Activated naive CD4-positive, alpha-beta T cell treated with anti-CD3 and anti-CD28 coated beads, Interleukin-2, amount 50 U/mL, for 72 hours (primary cell): ENCODE measurements around the gene ASB8. TPM values are rescaled to one million over a fixed set of nuclear protein-coding genes. Genes with fewer than 3 reads are reported as not detected.
"Not testable (repeated sequence)": the region's sequence is repeated elsewhere in the genome, so short reads cannot be mapped to it uniquely, and the experiment has no call there.

ENCODE experiments used
- ATAC-seq, 2 donors: fragments of 150-1000 bp; cut with Tn5 transposase; 2 replicates each; pipeline ENCODE4 v1.10.0; 2021; ENCODE audit warnings: mild to moderate bottlenecking in 2 of 2, moderate library complexity in 2 of 2
- DNase-seq, 2 donors: peaks; one replicate each; pipeline ENCODE4 v3.0.0; 2021 to 2022; ENCODE audit warnings: low spot score in 2 of 2
- H3K27ac Mint-ChIP-seq, 2 donors: one replicate each; pipeline ENCODE4 v1.8.0; 2022; ENCODE audit warnings: mild to moderate bottlenecking in 2 of 2, mixed read lengths in 2 of 2
- H3K36me3 Mint-ChIP-seq, 2 donors: one replicate each; pipeline ENCODE4 v1.8.0; 2022; ENCODE audit warnings: mixed read lengths in 2 of 2
- H3K9me3 Mint-ChIP-seq, 2 donors: one replicate each; pipeline ENCODE4 v1.8.0; 2022; ENCODE audit warnings: mixed read lengths in 2 of 2
- total RNA-seq, 2 donors: library from RNA; stranded (reverse); gene quantifications; one replicate each; pipeline ENCODE4 v1.2.3, GENCODE V29; 2022

The ASB8 gene
- total RNA-seq, 2 donors from 2014 or later: 30.7 to 45.3 TPM

DNA sequence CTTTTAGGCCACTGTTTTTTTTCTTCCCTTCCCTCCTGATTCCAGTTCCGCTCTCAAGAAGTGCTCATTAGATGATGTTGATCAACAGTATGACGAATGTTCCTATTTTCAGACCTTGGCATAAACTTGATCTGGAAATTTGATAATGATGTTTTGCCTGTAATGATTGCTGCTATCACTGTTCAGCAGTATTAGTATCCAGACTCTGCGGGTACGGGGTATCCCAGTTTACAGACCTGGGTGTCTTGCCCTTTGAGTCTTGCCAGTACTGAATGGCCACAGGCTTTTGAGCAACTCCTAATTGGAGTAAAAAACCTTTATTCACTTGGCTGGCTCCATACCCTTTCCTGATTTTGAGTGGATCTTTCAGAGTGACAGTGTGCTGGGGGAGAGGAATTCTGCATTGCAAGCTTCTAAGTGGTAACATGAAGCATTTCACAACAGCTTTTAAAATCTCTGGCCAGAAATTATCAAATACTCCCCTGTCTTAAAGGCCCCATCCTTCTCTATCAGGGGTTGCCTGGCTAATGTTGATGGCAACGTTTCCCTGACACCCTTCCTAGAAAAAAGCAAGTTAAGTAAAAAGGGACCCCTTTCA lies 5.9 kb upstream of the ASB8 start:
- Mint-ChIP-seq H3K27ac (no peak overlapping the region), H3K9me3 (peaks cover 0 to under 1% of the 10 kb centered on the region in 2 donors), H3K36me3 (no peaks in the 10 kb centered on the region)
- ATAC-seq (no peak), DNase-seq (no peak)

DNA sequence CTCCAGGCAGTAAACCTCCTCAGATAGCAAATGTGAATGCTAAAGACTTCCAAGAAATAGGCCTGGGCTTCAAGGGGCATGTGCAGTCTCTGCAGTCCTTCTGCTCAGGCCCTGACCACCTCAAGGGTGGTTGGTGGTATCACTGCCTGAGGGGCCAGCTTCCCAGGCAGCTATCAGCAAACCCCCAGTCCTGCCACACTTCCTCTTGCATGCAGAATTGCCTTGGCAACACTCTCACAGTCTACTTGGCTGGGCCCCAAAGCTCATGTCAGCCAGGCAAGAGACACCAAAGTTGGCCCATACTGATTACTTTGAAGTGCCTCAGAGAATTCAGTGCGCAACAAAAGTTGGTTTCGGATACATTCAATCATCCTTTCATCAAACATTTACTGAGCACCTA lies 3.5 kb upstream of the ASB8 start:
- H3K36me3 Mint-ChIP-seq: peaks cover 0 to 6% of the 10 kb centered on the region in 2 donors
- peaks cover 0 to 4% of the 10 kb centered on the region in 2 donors for H3K9me3 Mint-ChIP-seq
- DNase-seq (no peak), ATAC-seq (no peak)
- no peak overlapping the region for H3K27ac Mint-ChIP-seq

DNA sequence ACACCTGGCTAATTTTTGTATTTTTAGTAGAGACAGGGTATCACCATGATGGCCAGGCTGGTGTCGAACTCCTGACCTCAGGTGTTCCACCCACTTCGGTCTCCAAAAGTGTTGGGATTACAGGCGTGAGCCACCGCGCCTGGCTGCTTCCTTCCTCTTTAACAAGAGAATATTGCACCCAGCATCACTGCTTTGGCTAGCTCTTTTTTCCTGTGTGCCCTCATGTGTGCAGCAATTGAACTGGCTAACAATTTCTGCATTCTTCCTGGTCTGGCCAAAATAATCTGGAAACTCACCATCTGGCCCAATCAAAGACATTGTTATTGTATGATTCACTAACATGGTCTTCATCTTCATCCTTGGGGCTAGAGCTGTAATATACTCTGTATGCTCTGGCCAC lies 2.7 kb upstream of the ASB8 start:
- peaks cover 0 to 6% of the 10 kb centered on the region in 2 donors for H3K36me3 Mint-ChIP-seq
- no peak for ATAC-seq
- no peak for DNase-seq
- H3K27ac Mint-ChIP-seq: peak overlapping the region in 1 of 2 donors; percentile 24
- H3K9me3 Mint-ChIP-seq: peaks cover 0 to 4% of the 10 kb centered on the region in 2 donors

DNA sequence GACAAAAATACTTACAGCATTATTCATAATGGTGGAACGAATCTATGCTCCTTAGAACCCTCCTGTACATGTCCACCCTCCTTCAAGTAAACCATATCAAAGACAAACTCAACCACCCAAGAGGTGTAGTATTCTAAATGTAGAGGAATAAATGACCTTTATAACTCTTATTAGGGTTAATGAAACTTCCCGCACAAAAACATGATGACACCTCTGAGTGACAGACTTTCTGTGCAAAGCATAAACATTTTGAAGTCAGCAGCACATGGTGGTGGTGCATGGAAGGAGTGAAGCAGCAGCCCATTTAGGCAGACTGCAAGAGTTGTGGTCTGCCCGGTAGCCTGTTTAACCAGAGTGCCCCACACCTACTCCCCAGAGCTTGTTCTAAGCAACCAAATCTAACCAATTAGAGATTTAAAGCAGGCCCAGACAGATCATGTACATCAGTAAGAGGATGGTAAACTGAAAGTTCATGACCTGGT lies 615 bp upstream of the ASB8 start:
- ATAC-seq (peak in 1 of 2 donors; percentile 14), DNase-seq (no peak)
- Mint-ChIP-seq H3K9me3 (peaks cover 0 to 4% of the 10 kb centered on the region in 2 donors), H3K27ac (peak overlapping the region; percentile 85 to 88), H3K36me3 (peaks cover 0 to 6% of the 10 kb centered on the region in 2 donors)

DNA sequence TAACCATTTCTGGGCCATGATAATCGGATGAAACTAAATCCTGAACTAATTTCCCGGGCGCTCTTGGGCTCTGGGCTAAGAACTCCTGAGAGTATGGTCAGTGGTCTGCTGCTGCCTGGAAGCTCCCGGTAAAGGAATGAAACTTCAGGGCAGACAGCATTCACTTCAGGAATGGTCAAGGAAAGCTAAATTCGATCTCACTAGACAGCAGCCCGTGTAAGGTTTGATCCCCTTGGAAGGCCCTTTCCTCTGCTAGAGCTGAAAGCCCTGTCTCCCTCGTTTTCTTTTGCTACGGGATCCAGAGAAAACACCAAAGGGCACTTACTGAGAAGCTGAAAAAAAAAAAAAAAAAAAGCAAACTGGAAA lies 680 bp downstream of the ASB8 start:
- DNase-seq (no peak), ATAC-seq (no peak)
- peaks cover 0 to 4% of the 10 kb centered on the region in 2 donors for H3K9me3 Mint-ChIP-seq
- peak overlapping the region; percentile 88 to 95 for H3K27ac Mint-ChIP-seq
- peaks cover 0 to 6% of the 10 kb centered on the region in 2 donors for H3K36me3 Mint-ChIP-seq

DNA sequence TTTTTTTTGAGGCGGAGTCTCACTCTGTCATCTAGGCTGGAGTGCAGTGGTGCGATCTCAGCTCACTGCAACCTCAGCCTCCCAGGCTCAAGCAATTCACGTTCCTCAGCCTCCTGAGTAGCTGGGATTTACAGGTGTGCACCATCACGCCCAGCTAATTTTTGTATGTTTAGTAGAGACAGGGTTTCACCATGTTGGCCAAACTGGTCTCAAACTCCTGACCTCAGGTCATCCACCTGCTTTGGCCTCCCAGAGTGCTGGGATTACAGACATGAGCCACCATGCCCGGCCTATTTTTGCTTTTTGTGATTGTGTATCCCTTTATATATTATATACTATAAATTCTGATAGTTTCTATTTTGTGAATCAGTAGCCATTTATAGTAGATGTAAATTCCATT lies 1.5 kb downstream of the ASB8 start:
- ATAC-seq, DNase-seq, H3K9me3 Mint-ChIP-seq, H3K36me3 Mint-ChIP-seq: not testable (repeated sequence)
- H3K27ac Mint-ChIP-seq: peak overlapping the region in 1 of 2 donors; percentile 88

DNA sequence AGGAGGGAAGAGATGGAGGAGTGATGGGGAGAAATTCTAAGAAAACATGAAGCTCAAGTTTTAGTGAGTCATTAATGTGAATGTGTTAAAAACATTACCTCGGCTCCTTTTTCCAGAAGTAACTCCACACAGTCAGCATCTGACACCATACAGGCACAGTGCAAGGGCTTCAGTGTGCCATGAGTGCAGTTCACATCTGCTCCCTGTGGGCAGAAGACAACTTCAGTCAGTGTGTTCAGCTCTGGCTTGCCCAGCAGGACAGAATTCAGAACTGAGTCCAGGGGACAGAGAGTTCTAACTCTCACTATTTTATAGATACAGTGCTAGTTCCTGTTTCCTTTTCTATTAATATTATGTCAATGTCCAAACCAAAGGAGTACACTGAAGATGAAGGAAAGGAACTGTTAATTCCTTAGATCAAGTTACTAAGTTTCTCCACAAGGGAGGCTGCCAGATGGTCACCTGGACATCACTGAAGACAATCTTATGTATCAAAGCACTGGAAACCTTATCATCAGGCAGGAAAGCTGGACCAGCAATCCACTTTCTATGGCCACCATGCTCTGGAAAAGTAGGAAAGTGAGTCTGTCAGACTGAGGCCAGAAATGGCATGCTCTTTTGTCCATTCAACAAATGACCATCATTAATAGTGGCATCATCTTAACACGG lies 6.1 kb downstream of the ASB8 start:
- no peak for DNase-seq
- no peaks in the 10 kb centered on the region for H3K36me3 Mint-ChIP-seq
- ATAC-seq: peak in 1 of 2 donors; percentile 38
- no peaks in the 10 kb centered on the region for H3K9me3 Mint-ChIP-seq
- H3K27ac Mint-ChIP-seq: peak overlapping the region; percentile 33 to 34

DNA sequence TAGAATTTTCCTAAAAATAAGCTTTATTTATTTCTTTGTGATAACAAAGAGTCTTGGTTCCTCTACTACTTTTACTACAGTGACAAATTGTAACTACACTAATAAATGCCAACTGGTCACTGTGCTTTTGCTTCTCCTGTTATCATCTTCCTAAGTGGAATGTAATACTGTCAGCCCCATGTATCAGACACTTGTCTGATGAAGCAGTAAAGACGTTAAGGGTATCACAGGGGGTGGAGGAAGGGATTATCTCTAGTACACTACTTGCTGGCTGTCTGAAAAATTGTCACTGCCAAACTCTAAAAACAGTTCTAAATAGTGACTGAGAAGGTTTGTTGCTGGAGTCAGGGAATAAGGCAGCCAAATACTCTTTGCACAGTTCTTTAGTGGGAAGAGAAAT lies 11.3 kb downstream of the ASB8 start:
- Mint-ChIP-seq H3K27ac (no peak overlapping the region), H3K9me3 (no peaks in the 10 kb centered on the region), H3K36me3 (peaks cover 0 to 6% of the 10 kb centered on the region in 2 donors)
- no peak for ATAC-seq
- DNase-seq: no peak

DNA sequence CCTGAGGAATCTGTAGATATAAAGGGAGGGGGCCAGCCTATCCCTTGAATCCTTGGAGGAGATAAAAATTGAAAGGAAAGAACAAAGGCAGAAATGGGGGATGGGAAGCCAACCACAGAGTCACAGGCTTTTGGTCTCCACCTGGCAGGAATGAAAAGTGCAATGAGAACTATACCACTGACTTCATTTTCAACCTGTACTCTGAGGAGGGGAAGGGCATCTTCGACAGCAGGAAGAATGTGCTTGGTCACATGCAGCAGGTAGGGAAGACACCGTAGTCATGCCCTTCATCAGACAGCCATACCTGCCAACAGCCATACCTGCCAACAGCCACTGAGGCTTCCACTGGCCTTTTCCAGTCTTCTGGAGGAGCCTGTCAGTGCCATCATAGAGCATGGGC lies 13.4 kb downstream of the ASB8 start:
- Mint-ChIP-seq H3K27ac (peak overlapping the region; percentile 3 to 69), H3K36me3 (peaks cover 0 to 6% of the 10 kb centered on the region in 2 donors), H3K9me3 (no peaks in the 10 kb centered on the region)
- ATAC-seq (no peak), DNase-seq (no peak)

DNA sequence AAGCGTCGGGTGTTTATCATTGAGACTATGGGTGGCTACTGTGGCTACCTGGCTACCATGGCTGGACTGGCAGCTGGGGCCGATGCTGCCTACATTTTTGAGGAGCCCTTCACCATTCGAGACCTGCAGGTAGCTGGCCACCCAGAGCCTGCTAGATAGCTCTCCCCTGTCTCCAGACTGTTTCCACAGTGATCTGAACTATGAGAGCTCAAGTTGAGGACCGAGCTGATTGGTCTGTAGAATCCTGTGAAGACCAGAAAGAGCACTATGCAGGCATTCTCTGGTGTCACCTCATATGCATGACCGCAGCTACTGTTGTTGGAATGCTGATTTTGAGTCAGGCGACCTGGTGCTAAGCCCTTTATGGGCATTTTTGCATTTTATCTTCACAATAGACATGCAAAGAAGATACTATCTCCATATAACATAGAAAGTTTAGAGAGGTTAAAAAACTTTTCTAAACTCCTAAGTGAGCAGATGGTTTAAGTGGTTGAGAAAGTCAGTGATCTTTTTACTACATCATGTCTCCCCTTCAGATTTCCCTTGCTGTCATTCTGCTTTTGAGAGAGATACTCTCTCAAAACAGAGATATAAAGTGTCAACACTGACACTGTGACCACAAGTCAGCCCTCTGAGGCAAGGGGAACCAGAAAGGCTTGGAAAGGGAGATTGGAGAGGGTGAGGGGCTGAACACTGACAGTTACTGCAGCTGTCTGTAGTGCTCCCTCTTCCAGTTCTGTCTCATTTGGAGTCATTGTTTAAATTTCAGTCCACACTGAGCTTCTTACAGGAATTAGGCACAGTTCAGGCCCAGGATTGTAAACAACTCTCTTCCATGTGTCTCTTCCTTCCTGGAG lies 14.3 kb downstream of the ASB8 start:
- ATAC-seq (no peak), DNase-seq (no peak)
- no peaks in the 10 kb centered on the region for H3K9me3 Mint-ChIP-seq
- H3K27ac Mint-ChIP-seq: peak overlapping the region; percentile 3 to 55
- H3K36me3 Mint-ChIP-seq: peaks cover 0 to 6% of the 10 kb centered on the region in 2 donors

DNA sequence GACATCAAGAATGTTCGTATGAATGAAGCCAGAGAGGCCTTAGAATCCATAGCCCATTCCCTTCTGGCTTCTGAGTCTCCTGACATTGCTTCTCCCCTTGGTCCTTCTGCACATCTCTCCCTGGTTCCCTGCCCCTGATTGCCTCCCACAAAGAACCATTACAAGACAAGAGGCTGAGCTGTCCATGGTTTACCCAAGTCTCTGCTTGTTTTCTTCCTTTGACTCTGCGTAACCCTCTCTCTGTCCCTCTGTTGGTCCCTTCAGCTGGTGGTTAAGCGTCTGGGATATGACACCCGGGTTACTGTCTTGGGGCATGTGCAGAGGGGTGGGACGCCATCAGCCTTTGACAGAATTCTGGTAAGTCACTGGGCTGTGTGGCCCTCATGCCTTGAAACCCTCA lies 22.3 kb downstream of the ASB8 start:
- H3K9me3 Mint-ChIP-seq: no peaks in the 10 kb centered on the region
- DNase-seq: no peak

DNA sequence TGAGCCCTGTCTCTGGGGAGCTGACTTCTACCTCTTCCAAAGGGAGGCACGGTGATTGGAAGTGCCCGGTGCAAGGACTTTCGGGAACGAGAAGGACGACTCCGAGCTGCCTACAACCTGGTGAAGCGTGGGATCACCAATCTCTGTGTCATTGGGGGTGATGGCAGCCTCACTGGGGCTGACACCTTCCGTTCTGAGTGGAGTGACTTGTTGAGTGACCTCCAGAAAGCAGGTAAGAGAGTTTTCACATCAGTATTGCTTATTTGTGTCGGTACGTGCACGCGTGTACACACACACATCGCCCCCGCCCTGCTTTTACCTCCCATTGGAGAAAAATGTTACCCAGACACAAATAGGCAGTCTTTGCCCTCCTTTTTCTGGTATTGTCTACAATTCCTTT lies 24.5 kb downstream of the ASB8 start:
- no peak for ATAC-seq
- H3K36me3 Mint-ChIP-seq: peaks cover 6 to 16% of the 10 kb centered on the region in 2 donors
- no peaks in the 10 kb centered on the region for H3K9me3 Mint-ChIP-seq
- no peak overlapping the region for H3K27ac Mint-ChIP-seq
- no peak for DNase-seq

More for the DNA sequence above, 22.3 kb downstream of the ASB8 start:
- Mint-ChIP-seq H3K36me3 (peaks cover 6 to 10% of the 10 kb centered on the region in 2 donors), H3K27ac (peak overlapping the region in 1 of 2 donors; percentile 36)
- no peak for ATAC-seq

DNA sequence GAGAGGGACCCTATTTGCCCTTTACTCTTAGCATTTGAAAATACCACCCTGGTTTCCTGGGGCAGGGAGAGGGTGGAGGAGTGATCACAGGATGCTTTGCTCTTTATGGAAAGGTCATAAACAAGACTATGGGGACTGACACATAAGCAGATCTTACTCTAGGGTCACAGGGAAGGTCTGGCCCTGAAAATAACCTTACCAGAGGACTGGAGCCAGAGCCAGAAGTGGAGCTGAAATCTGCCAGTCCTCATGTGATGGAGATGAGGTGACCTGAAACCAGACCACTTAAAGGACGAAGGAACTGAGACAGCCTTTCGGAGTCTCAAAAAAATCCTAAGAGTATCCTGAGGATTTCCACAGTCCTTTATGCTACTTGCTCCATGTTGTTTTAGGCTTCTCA lies 25.8 kb downstream of the ASB8 start:
- ATAC-seq: no peak
- H3K9me3 Mint-ChIP-seq: no peaks in the 10 kb centered on the region
- peak overlapping the region in 1 of 2 donors; percentile 17 for H3K27ac Mint-ChIP-seq
- no peak for DNase-seq
- peaks cover 9 to 16% of the 10 kb centered on the region in 2 donors for H3K36me3 Mint-ChIP-seq

DNA sequence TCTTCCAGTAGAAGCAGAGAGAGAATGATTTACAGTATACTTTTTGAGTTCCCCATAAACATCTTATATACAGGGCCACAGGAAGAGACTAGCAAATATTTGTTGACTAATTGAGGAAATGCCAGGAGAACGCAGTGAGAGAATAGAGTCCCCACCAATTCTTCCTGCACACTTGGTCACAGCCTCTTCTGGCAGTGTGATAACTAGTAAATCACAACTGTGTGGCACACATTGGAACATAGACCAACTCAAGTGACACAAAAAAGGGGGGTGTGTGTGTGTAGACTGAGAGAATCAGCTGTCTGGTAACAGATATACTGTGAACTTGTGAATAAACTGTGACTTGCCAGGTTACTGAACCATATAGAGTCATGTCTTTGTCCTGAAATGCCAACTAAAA lies 27.9 kb downstream of the ASB8 start:
- H3K36me3 Mint-ChIP-seq: peaks cover 11 to 14% of the 10 kb centered on the region in 2 donors
- no peaks in the 10 kb centered on the region for H3K9me3 Mint-ChIP-seq
- no peak overlapping the region for H3K27ac Mint-ChIP-seq
- DNase-seq (no peak), ATAC-seq (no peak)

DNA sequence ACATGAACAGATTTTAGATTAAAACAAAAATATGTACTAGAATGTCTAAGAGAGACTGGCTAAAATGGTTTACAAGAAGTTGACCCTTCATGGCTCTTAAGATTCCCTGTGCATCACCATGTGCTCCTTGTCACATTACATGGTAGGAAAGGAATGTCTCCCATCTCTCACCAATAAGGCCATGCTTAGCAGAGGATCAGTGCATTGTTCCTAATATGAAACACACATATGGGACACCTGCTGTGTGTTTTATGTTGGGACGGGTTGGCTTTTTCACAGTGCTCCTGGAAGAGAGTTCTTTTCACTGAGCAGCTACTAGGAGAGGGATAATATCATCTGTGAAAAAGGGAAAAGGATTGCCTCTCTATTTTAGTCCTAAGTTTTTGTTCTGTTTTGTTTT lies 28.5 kb downstream of the ASB8 start:
- H3K27ac Mint-ChIP-seq: no peak overlapping the region
- ATAC-seq: no peak
- H3K9me3 Mint-ChIP-seq: no peaks in the 10 kb centered on the region
- DNase-seq: no peak
- H3K36me3 Mint-ChIP-seq: peaks cover 6 to 14% of the 10 kb centered on the region in 2 donors

DNA sequence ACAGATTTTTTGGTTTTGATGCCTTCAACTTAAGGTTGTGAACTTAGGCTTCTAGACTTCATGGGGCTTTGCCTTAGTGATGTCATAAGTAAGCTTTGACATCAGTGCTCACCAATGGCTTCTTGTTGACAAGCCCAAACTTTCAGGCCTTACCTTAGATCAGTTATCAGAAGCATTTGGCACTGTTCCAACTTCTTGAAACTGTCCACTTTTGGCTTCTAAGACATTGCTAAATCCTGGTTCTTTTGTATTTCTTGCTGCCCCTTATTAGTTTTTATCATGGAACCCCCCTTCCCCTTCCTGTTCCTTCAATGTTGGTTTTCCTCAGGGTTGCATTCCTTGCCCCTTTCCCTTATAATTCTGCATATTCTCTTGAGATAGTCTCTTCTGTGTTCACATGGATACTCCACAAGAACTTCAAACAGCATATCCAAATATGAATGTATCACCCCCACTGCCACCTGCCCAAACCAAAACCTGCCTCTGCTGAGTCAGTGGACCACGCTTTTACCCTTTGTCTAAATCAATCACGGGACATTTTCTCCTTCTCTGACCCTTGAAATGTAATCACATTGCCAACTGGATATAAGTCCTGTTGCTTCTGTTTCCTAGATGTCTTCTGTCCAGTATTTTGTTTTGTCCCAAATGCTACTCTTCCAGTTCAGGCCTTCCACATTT lies 30.2 kb downstream of the ASB8 start:
- DNase-seq (no peak), ATAC-seq (no peak)
- H3K27ac Mint-ChIP-seq: no peak overlapping the region
- peaks cover 10 to 14% of the 10 kb centered on the region in 2 donors for H3K36me3 Mint-ChIP-seq
- no peaks in the 10 kb centered on the region for H3K9me3 Mint-ChIP-seq
